ENCODE results near the gene EIF3I. TPM values are rescaled to one million over a fixed set of nuclear protein-coding genes. Genes with fewer than 3 reads are reported as not detected.
A peak's percentile ranks its signal among the peaks of the same experiment; 100 is the strongest.

EIF3I gene
- total and polyA plus RNA-seq, 2 of the 13 experiments (the other 11 are each of a cell fraction or from before 2014, with no cell fraction given), result 210 to 223 TPM

GRCh38 chr1:32247983-32248889 lies 26.0 kb downstream of the EIF3I start (continued):
- TF ChIP-seq REXO4 (CRISPR knock-in tag; IDR thresholded peaks at IDR 0.05; ENCODE audit: borderline replicate concordance) (no peak), KAT7 (CRISPR knock-in tag; IDR thresholded peaks at IDR 0.05; ENCODE audit: borderline replicate concordance) (no peak), NCOA1 (CRISPR knock-in tag; IDR thresholded peaks at IDR 0.05) (no peak), ZFP90 (CRISPR knock-in tag; IDR thresholded peaks at IDR 0.05; ENCODE audit: borderline replicate concordance) (no peak), CAMTA2 (CRISPR knock-in tag; IDR thresholded peaks at IDR 0.05; ENCODE audit: borderline replicate concordance) (no peak), HOXA3 (CRISPR knock-in tag; IDR thresholded peaks at IDR 0.05) (peak; percentile 64; the same call in 1 of the 2 replicates), XBP1 (CRISPR knock-in tag; IDR thresholded peaks at IDR 0.05) (no peak), E2F5 (CRISPR knock-in tag; conservative IDR thresholded peaks at IDR 0.05) (no peak), ZNF569 (CRISPR knock-in tag; IDR thresholded peaks at IDR 0.05; ENCODE audit: borderline replicate concordance) (no peak), CHD4 (IDR thresholded peaks at IDR 0.05; ENCODE audit: borderline replicate concordance, low read length) (no peak), ZNF432 (CRISPR knock-in tag; IDR thresholded peaks at IDR 0.05; ENCODE audit: borderline replicate concordance) (no peak), TCF12 (IDR thresholded peaks at IDR 0.05) (no peak), TCF12 (CRISPR knock-in tag; IDR thresholded peaks at IDR 0.05) (peak; percentile 61; the same call in 1 of the 2 replicates), SP140L (CRISPR knock-in tag; IDR thresholded peaks at IDR 0.05; ENCODE audit: borderline replicate concordance) (no peak), ZNF576 (CRISPR knock-in tag; IDR thresholded peaks at IDR 0.05) (no peak), PLRG1 (conservative IDR thresholded peaks at IDR 0.05) (no peak), ZNF33B (CRISPR knock-in tag; IDR thresholded peaks at IDR 0.05) (no peak; the same call in 1 of the 2 replicates), ZNF724P (CRISPR knock-in tag; IDR thresholded peaks at IDR 0.05; ENCODE audit: borderline replicate concordance) (no peak), TIGD3 (CRISPR knock-in tag; IDR thresholded peaks at IDR 0.05; ENCODE audit: borderline replicate concordance) (no peak), ZBTB20 (CRISPR knock-in tag; IDR thresholded peaks at IDR 0.05; ENCODE audit: borderline replicate concordance, low read depth) (no peak), ZBTB3 (CRISPR knock-in tag; IDR thresholded peaks at IDR 0.05; ENCODE audit: borderline replicate concordance, low read depth) (no peak), ZSCAN31 (CRISPR knock-in tag; IDR thresholded peaks at IDR 0.05; ENCODE audit: low read depth) (peak; percentile 86; the same call in 1 of the 2 replicates), ZNF138 (CRISPR knock-in tag; IDR thresholded peaks at IDR 0.05; ENCODE audit: low read depth) (no peak), ZNF296 (CRISPR knock-in tag; conservative IDR thresholded peaks at IDR 0.05) (no peak), SRSF9 (IDR thresholded peaks at IDR 0.05; ENCODE audit: borderline replicate concordance, insufficient read depth, low read depth, low read length, poor library complexity, severe bottlenecking) (no peak), IKZF4 (CRISPR knock-in tag; IDR thresholded peaks at IDR 0.05; ENCODE audit: borderline replicate concordance, low read depth, not compliant biosample characterization) (no peak)
- TF ChIP-seq, protein P1, sequence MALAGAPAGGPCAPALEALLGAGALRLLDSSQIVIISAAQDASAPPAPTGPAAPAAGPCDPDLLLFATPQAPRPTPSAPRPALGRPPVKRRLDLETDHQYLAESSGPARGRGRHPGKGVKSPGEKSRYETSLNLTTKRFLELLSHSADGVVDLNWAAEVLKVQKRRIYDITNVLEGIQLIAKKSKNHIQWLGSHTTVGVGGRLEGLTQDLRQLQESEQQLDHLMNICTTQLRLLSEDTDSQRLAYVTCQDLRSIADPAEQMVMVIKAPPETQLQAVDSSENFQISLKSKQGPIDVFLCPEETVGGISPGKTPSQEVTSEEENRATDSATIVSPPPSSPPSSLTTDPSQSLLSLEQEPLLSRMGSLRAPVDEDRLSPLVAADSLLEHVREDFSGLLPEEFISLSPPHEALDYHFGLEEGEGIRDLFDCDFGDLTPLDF (CRISPR knock-in tag; IDR thresholded peaks at IDR 0.05), result no peak

Data from HepG2 (cell line).